Panc1 (cell line): ENCODE data around the gene FGF4. TPM values are rescaled to one million over a fixed set of nuclear protein-coding genes. Genes with fewer than 3 reads are reported as not detected.

ENCODE experiments used
- ATAC-seq: fragments of 200-7000 bp; cut with Tn5 transposase; 2 replicates; pipeline ENCODE4 v1.9.1; 2020; ENCODE audit warnings: mild to moderate bottlenecking, moderate library complexity
- BruUV-seq: library from RNA; stranded (reverse); fragments of 400-500 nt; replicated peaks from 2 replicates; lab custom pipeline; 2021; lab: Mats Ljungman, UMichigan
- CTCF ChIA-PET: fragments of 300-600 bp; sonication (Branson Sonifier 250); formaldehyde crosslinking; loops from one replicate; lab custom pipeline; 2022; ENCODE audit warnings: antibody characterized with exemption; lab: Charles Lee
- POLR2A ChIA-PET: fragments of 300-600 bp; sonication (Branson Sonifier 250); formaldehyde crosslinking; loops from one replicate; lab custom pipeline; 2022; ENCODE audit warnings: antibody characterized with exemption; lab: Charles Lee
- DNase-seq: peaks from one replicate; pipeline ENCODE4 v3.0.0-alpha.2; 2010; ENCODE audit warnings: low read depth, low spot score
- H3K27ac ChIP-seq: 2 replicates; pipeline ENCODE4 v1.5.1; 2011; ENCODE audit warnings: mild to moderate bottlenecking, low read length, inconsistent platforms
- H3K27me3 ChIP-seq: fragments of 200-500 bp; sonication (Bioruptor generic); 2 replicates; pipeline ENCODE4 v1.6.0; 2014; ENCODE audit warnings: low read length, inconsistent platforms; ENCODE audit not compliant: control insufficient read depth, insufficient read depth
- H3K36me3 ChIP-seq: fragments of 200-500 bp; sonication (Bioruptor generic); 2 replicates; pipeline ENCODE4 v1.5.1; 2014; ENCODE audit warnings: inconsistent platforms, mild to moderate bottlenecking, low read length, moderate library complexity; ENCODE audit not compliant: control insufficient read depth, insufficient read depth
- H3K4me1 ChIP-seq: 2 replicates; pipeline ENCODE4 v1.5.1; 2011; ENCODE audit warnings: inconsistent platforms, mild to moderate bottlenecking, low read length, moderate library complexity; ENCODE audit not compliant: control insufficient read depth, insufficient read depth
- H3K4me3 ChIP-seq, 2 experiments: 2 replicates each; pipeline ENCODE4 v1.5.1; 2011 to 2012; ENCODE audit warnings: low read depth in 2 of 2, low read length in 2 of 2, mild to moderate bottlenecking in 2 of 2, inconsistent platforms in 1 of 2, moderate library complexity in 1 of 2
- H3K9me3 ChIP-seq: fragments of 200-500 bp; sonication (Bioruptor generic); 2 replicates; pipeline ENCODE4 v1.5.1; 2014; ENCODE audit warnings: low read depth, mild to moderate bottlenecking, inconsistent platforms, low read length, moderate library complexity; ENCODE audit not compliant: control insufficient read depth, insufficient read depth
- CTCF ChIP-seq: fragments of 450-650 bp; IDR thresholded peaks from 2 replicates; pipeline ENCODE4 v1.5.1; 2017; ENCODE audit warnings: mild to moderate bottlenecking
- POLR2AphosphoS5 ChIP-seq: IDR thresholded peaks from 2 replicates; pipeline ENCODE4 v1.6.1; 2012; ENCODE audit warnings: mild to moderate bottlenecking, low read depth, low read length, moderate library complexity
- SIN3A ChIP-seq: IDR thresholded peaks from 2 replicates; pipeline ENCODE4 v1.6.1; 2012; ENCODE audit warnings: low read depth, mild to moderate bottlenecking, low read length, moderate library complexity, borderline replicate concordance; ENCODE audit not compliant: insufficient read depth
- TCF7L2 ChIP-seq: IDR thresholded peaks from 2 replicates; pipeline ENCODE4 v1.6.1; 2011; ENCODE audit warnings: mild to moderate bottlenecking, low read depth, low read length, inconsistent platforms
- in situ Hi-C: cut with HindIII; loops from 2 replicates; pipeline ENCODE4 v1.10.0; 2016; ENCODE audit warnings: low sequenced_read_pairs, low pct_unique_long_range_greater_than_20kb
- intact Hi-C: fragments of 100-400 bp; cut with micrococcal nuclease; formaldehyde crosslinking; loops from one replicate; pipeline ENCODE4 v1.10.0; 2022; ENCODE audit not compliant: unreplicated experiment
- total RNA-seq: library from RNA; stranded (reverse); gene quantifications from one replicate; pipeline ENCODE4 v1.2.1, GENCODE V29; 2021; ENCODE audit not compliant: unreplicated experiment
- TF ChIP-seq, protein P1 (sequence below), 2 experiments: IDR thresholded peaks; 2 replicates each; pipeline ENCODE4 v1.6.1; 2011 to 2012; ENCODE audit warnings: low read depth in 2 of 2, control low read depth in 1 of 2, low read length in 1 of 2, mild to moderate bottlenecking in 1 of 2, moderate library complexity in 1 of 2; ENCODE audit not compliant: insufficient read depth in 1 of 2

The FGF4 gene
- total RNA-seq, 1 experiment from 2014 or later: not detected

GRCh38 chr11:69818603-69819441 is 43.7 kb upstream of the FGF4 start, which contains the start of gene FGF3:
FGF3 (minus strand) TSS chr11:69819416; CDS start chr11:69818933, 483 bp downstream.
- no peak within 1 kb of the TSS for H3K27ac ChIP-seq
- ATAC-seq: peak; percentile 33
- intact Hi-C loops (no loop called here), in situ Hi-C loops (no loop called here)
- POLR2A ChIA-PET: no interaction called here
- peaks cover 5% of the 10 kb centered on the region for H3K4me1 ChIP-seq
- DNase-seq: no peak
- H3K9me3 ChIP-seq: no peaks in the 10 kb centered on the region
- no peak for TF ChIP-seq POLR2AphosphoS5
- TF ChIP-seq, protein P1, sequence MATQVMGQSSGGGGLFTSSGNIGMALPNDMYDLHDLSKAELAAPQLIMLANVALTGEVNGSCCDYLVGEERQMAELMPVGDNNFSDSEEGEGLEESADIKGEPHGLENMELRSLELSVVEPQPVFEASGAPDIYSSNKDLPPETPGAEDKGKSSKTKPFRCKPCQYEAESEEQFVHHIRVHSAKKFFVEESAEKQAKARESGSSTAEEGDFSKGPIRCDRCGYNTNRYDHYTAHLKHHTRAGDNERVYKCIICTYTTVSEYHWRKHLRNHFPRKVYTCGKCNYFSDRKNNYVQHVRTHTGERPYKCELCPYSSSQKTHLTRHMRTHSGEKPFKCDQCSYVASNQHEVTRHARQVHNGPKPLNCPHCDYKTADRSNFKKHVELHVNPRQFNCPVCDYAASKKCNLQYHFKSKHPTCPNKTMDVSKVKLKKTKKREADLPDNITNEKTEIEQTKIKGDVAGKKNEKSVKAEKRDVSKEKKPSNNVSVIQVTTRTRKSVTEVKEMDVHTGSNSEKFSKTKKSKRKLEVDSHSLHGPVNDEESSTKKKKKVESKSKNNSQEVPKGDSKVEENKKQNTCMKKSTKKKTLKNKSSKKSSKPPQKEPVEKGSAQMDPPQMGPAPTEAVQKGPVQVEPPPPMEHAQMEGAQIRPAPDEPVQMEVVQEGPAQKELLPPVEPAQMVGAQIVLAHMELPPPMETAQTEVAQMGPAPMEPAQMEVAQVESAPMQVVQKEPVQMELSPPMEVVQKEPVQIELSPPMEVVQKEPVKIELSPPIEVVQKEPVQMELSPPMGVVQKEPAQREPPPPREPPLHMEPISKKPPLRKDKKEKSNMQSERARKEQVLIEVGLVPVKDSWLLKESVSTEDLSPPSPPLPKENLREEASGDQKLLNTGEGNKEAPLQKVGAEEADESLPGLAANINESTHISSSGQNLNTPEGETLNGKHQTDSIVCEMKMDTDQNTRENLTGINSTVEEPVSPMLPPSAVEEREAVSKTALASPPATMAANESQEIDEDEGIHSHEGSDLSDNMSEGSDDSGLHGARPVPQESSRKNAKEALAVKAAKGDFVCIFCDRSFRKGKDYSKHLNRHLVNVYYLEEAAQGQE (IDR thresholded peaks at IDR 0.05; ENCODE audit: insufficient read depth in 1 of 2, low read depth in 2 of 2, low read length in 1 of 2): no peak
- H3K27me3 ChIP-seq: peaks cover 20% of the 10 kb centered on the region
- CTCF ChIA-PET: interaction anchor here (0.7 kb wide), 1 partner anchor 54 kb away, joined by 4 read pairs; no protein-coding TSS in a partner anchor
- BruUV-seq: no TSS peak
- no peaks in the 10 kb centered on the region for H3K36me3 ChIP-seq
- H3K4me3 ChIP-seq: peak within 1 kb of the TSS; percentile 38 to 46; a peak in 3 of 4 replicates

DNA sequence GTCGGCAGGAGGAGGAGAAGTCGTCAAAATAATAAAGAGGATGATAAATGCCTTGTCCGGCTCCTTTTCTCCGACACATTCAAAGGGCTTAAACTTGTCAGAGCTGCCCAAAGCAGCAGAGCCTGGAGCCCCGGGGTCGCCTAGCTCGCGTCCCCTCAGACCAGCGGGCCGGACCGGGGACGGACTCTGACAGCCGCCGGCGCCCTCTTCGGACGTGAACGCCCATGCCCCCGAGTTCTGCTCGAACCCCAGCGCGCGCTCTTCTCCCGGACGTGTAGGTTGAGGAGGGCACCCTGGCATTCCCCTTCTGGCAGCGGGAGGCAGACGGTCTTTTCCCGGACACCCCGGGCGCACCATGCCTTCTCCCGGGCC is 43.1 kb upstream of the FGF4 start:
- no peak for TF ChIP-seq POLR2AphosphoS5
- in situ Hi-C loops: no loop called here
- no peak for DNase-seq
- Histone ChIP-seq H3K27ac (no peak overlapping the region), H3K4me1 (peaks cover 5% of the 10 kb centered on the region), H3K9me3 (no peaks in the 10 kb centered on the region), H3K4me3 (peak overlapping the region; percentile 38 to 46; a peak in 3 of 4 replicates), H3K36me3 (no peaks in the 10 kb centered on the region), H3K27me3 (peaks cover 20% of the 10 kb centered on the region)
- no TSS peak for BruUV-seq
- ATAC-seq: peak; percentile 31
- intact Hi-C loops: no loop called here
- POLR2A ChIA-PET: interaction anchor here (0.7 kb wide), 1 partner anchor 1294 kb away, joined by 3 read pairs; no protein-coding TSS in a partner anchor
- CTCF ChIA-PET: interaction anchor here (0.7 kb wide), 1 partner anchor 55 kb away, joined by 4 read pairs; no protein-coding TSS in a partner anchor

- Histone ChIP-seq H3K9me3 (no peaks in the 10 kb centered on the region), H3K27me3 (peaks cover 20% of the 10 kb centered on the region), H3K4me3 (peak overlapping the region; percentile 38 to 46), H3K27ac (no peak overlapping the region), H3K4me1 (peaks cover 5% of the 10 kb centered on the region), H3K36me3 (no peaks in the 10 kb centered on the region)
- no peak for DNase-seq
- POLR2A ChIA-PET: interaction anchor here (0.6 to 0.7 kb wide), 2 partner anchors 921 to 1293 kb away, joined by 3 to 7 read pairs; no protein-coding TSS in a partner anchor
- in situ Hi-C loops (no loop called here), intact Hi-C loops (no loop called here)
- BruUV-seq: no TSS peak
- TF ChIP-seq SIN3A (no peak), TCF7L2 (no peak), POLR2AphosphoS5 (no peak), CTCF (no peak)
- TF ChIP-seq, protein P1 (IDR thresholded peaks at IDR 0.05; ENCODE audit: insufficient read depth in 1 of 2, low read depth in 2 of 2, low read length in 1 of 2): no peak
- peak; percentile 69 for ATAC-seq
- CTCF ChIA-PET: interaction anchor here (0.5 kb wide), 1 partner anchor 33 kb away, joined by 6 read pairs; no protein-coding TSS in a partner anchor
Observed at GRCh38 chr11:69817265-69818230, 42.4 kb upstream of the FGF4 start.
